Fibroblast of peridontal ligament (primary cell): Measurements from ENCODE around the gene SETD7.

Experiments
- DNase-seq: peaks from one replicate; pipeline ENCODE4 v3.0.0-alpha.2; 2010; ENCODE audit errors: extremely low read depth

The SETD7 gene

GRCh38 chr4:139550724-139551429 lies 5.1 kb downstream of the SETD7 start:
- peak; percentile 57 for DNase-seq

GRCh38 chr4:139547979-139548378 lies 8.0 kb downstream of the SETD7 start:
- no peak for DNase-seq

GRCh38 chr4:139540632-139541031 lies 15.4 kb downstream of the SETD7 start:
- no peak for DNase-seq

GRCh38 chr4:139540161-139540560 lies 15.9 kb downstream of the SETD7 start:
- peak; percentile 45 for DNase-seq

GRCh38 chr4:139537292-139537691 lies 18.7 kb downstream of the SETD7 start:
- no peak for DNase-seq

- no peak for DNase-seq
These were observed 20.2 kb downstream of the SETD7 start for GRCh38 chr4:139535871-139536234.

- peak; percentile 28 for DNase-seq
These were observed 20.7 kb downstream of the SETD7 start for GRCh38 chr4:139535228-139535870.

- DNase-seq: no peak
These were observed 21.6 kb downstream of the SETD7 start for GRCh38 chr4:139534287-139534950.

GRCh38 chr4:139533511-139533910 lies 22.5 kb downstream of the SETD7 start:
- no peak for DNase-seq

- no peak for DNase-seq
These were observed 23.1 kb downstream of the SETD7 start for GRCh38 chr4:139532947-139533346.

GRCh38 chr4:139530833-139531427 lies 25.1 kb downstream of the SETD7 start:
- DNase-seq: no peak

- DNase-seq: peak; percentile 93
These were observed 27.5 kb downstream of the SETD7 start for GRCh38 chr4:139528377-139529005.

GRCh38 chr4:139526928-139527327 lies 29.1 kb downstream of the SETD7 start:
- no peak for DNase-seq

- no peak for DNase-seq
These were observed 30.6 kb downstream of the SETD7 start for GRCh38 chr4:139525414-139525813.

- DNase-seq: no peak
These were observed 31.9 kb downstream of the SETD7 start for GRCh38 chr4:139524062-139524631.

GRCh38 chr4:139523076-139523475 lies 32.9 kb downstream of the SETD7 start:
- DNase-seq: no peak

GRCh38 chr4:139522457-139522856 lies 33.6 kb downstream of the SETD7 start:
- DNase-seq: no peak

GRCh38 chr4:139521754-139522401 lies 34.1 kb downstream of the SETD7 start:
- DNase-seq: no peak

- no peak for DNase-seq
These were observed 40.5 kb downstream of the SETD7 start for GRCh38 chr4:139515531-139515958.

- DNase-seq: no peak
These were observed 41.5 kb downstream of the SETD7 start for GRCh38 chr4:139514382-139515059.

- DNase-seq: no peak
These were observed 44.7 kb downstream of the SETD7 start for GRCh38 chr4:139511320-139511719.
